ENCODE results near the gene FLCN.

- TF ChIP-seq CEBPB (IDR thresholded peaks at IDR 0.05; ENCODE audit: borderline replicate concordance, low read depth, low read length), result no peak
- no peak for TF ChIP-seq NCOA2 (CRISPR knock-in tag; IDR thresholded peaks at IDR 0.05)
- TF ChIP-seq RAD21 (CRISPR knock-in tag; IDR thresholded peaks at IDR 0.05), result no peak
- no peak for TF ChIP-seq ZNF207 (IDR thresholded peaks at IDR 0.05; ENCODE audit: borderline replicate concordance)
- no peak for TF ChIP-seq ZBTB39 (CRISPR knock-in tag; IDR thresholded peaks at IDR 0.05)
- no peak for TF ChIP-seq ASH2L (IDR thresholded peaks at IDR 0.05; ENCODE audit: insufficient read length, low read depth, low read length)
- TF ChIP-seq CTCF (CRISPR knock-in tag; IDR thresholded peaks at IDR 0.05), result no peak
- no peak for TF ChIP-seq MAX (IDR thresholded peaks at IDR 0.05)
- no peak for TF ChIP-seq ZNF530 (CRISPR knock-in tag; IDR thresholded peaks at IDR 0.05; ENCODE audit: low read depth)
- TF ChIP-seq POLR2AphosphoS5 (IDR thresholded peaks at IDR 0.05; ENCODE audit: low read depth, low read length), result no peak
These were observed 9.1 kb downstream of the FLCN start for GRCh38 chr17:17227608-17228520.
